HepG2 (cell line): ENCODE measurements around the gene ANKRD10.

Source experiments
- DBP ChIP-seq: sonication (generic); formaldehyde crosslinking; IDR thresholded peaks from 2 replicates; pipeline ENCODE4 v1.4.0; 2020; ENCODE audit warnings: missing genetic modification reagents; ENCODE audit errors: not compliant biosample characterization
- GABPA ChIP-seq, 2 experiments: IDR thresholded peaks; 2 replicates each; pipeline ENCODE4 v1.6.1; 2011 to 2016; ENCODE audit warnings: low read depth in 2 of 2, low read length in 1 of 2, missing biosample characterization in 1 of 2, missing genetic modification characterization in 1 of 2
- POLR2AphosphoS5 ChIP-seq: IDR thresholded peaks from 2 replicates; pipeline ENCODE4 v1.6.1; 2012; ENCODE audit warnings: low read depth, low read length
- SRSF1 ChIP-seq: fragments of 200-400 bp; formaldehyde crosslinking; optimal IDR thresholded peaks from 2 replicates; pipeline ENCODE3; 2017; ENCODE audit warnings: mild to moderate bottlenecking, low read depth, low read length, moderate library complexity

- TF ChIP-seq POLR2AphosphoS5: no peak
- TF ChIP-seq DBP (CRISPR knock-in tag): no peak
- TF ChIP-seq GABPA (IDR thresholded peaks at IDR 0.05; ENCODE audit: low read depth, low read length): no peak
- TF ChIP-seq GABPA (CRISPR knock-in tag; IDR thresholded peaks at IDR 0.05; ENCODE audit: low read depth): no peak
- TF ChIP-seq SRSF1: no peak
Observed at GRCh38 chr13:110911880-110912279, 3.0 kb downstream of the ANKRD10 start.
